Glutamatergic neuron (in vitro differentiated cells): Measurements from ENCODE around the gene SELENOV. TPM values are rescaled to one million over a fixed set of nuclear protein-coding genes. Genes with fewer than 3 reads are reported as not detected.

Experiments used
- DNase-seq: peaks from one replicate; pipeline ENCODE4 v3.0.0; 2022
- H3K27ac Mint-ChIP-seq: one replicate; pipeline ENCODE4 v1.8.0; 2020; ENCODE audit warnings: mild to moderate bottlenecking, mixed read lengths, inconsistent platforms; ENCODE audit not compliant: unreplicated experiment
- H3K27me3 Mint-ChIP-seq: one replicate; pipeline ENCODE4 v1.8.0; 2020; ENCODE audit warnings: mild to moderate bottlenecking, moderate library complexity, mixed read lengths, inconsistent platforms; ENCODE audit not compliant: unreplicated experiment
- H3K36me3 Mint-ChIP-seq: one replicate; pipeline ENCODE4 v1.8.0; 2020; ENCODE audit warnings: mild to moderate bottlenecking, mixed read lengths, inconsistent platforms; ENCODE audit not compliant: unreplicated experiment
- H3K4me1 Mint-ChIP-seq: one replicate; pipeline ENCODE4 v1.8.0; 2020; ENCODE audit warnings: mild to moderate bottlenecking, low read depth, mixed read lengths, inconsistent platforms; ENCODE audit not compliant: unreplicated experiment
- H3K4me3 Mint-ChIP-seq: one replicate; pipeline ENCODE4 v1.8.0; 2020; ENCODE audit warnings: mild to moderate bottlenecking, mixed read lengths, inconsistent platforms; ENCODE audit not compliant: unreplicated experiment
- H3K9me3 Mint-ChIP-seq: one replicate; pipeline ENCODE4 v1.8.0; 2020; ENCODE audit warnings: mild to moderate bottlenecking, moderate library complexity, mixed read lengths, inconsistent platforms; ENCODE audit not compliant: unreplicated experiment
- total RNA-seq: library from RNA; stranded (reverse); fragmentation: NEBNext Ultra II Directional; extraction: Animal tissue kit (Norgen Biotek cat#: 25700); gene quantifications from one replicate; pipeline ENCODE4 v1.2.1, GENCODE V29; 2021; ENCODE audit not compliant: unreplicated experiment
- TF ChIP-seq, protein P1 (sequence below): fragments of 200-600 bp; sonication (generic); IDR thresholded peaks from one replicate; pipeline ENCODE4 v1.5.0; 2021; ENCODE audit not compliant: partially characterized antibody, unreplicated experiment

The SELENOV gene
- total RNA-seq, 1 donor from 2014 or later = 9.9 TPM

DNA sequence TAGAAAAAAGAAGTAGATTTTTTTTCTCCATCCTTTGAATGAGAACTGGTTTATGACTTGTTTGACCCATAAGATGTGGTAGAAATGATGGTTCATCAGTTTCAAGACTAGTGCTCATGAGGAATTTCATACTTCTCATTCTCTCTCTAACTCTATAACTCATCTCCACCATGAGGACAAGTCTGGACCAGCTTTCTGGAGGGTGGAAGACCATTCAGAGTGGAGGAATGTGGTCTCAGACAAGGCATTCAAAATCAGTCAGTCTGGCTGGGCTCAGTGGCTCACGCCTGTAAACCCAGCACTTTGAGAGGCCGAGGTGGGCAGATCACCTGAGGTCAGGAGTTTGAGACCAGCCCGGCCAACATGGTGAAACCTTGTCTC is 28.5 kb downstream of the SELENOV start:
- H3K4me1 Mint-ChIP-seq = peaks cover 10% of the 10 kb centered on the region
- peaks cover 5% of the 10 kb centered on the region for H3K9me3 Mint-ChIP-seq
- peaks cover 3% of the 10 kb centered on the region for H3K27me3 Mint-ChIP-seq
- DNase-seq = no peak
- H3K36me3 Mint-ChIP-seq = no peaks in the 10 kb centered on the region
- H3K27ac Mint-ChIP-seq = no peak overlapping the region
- TF ChIP-seq, protein P1, sequence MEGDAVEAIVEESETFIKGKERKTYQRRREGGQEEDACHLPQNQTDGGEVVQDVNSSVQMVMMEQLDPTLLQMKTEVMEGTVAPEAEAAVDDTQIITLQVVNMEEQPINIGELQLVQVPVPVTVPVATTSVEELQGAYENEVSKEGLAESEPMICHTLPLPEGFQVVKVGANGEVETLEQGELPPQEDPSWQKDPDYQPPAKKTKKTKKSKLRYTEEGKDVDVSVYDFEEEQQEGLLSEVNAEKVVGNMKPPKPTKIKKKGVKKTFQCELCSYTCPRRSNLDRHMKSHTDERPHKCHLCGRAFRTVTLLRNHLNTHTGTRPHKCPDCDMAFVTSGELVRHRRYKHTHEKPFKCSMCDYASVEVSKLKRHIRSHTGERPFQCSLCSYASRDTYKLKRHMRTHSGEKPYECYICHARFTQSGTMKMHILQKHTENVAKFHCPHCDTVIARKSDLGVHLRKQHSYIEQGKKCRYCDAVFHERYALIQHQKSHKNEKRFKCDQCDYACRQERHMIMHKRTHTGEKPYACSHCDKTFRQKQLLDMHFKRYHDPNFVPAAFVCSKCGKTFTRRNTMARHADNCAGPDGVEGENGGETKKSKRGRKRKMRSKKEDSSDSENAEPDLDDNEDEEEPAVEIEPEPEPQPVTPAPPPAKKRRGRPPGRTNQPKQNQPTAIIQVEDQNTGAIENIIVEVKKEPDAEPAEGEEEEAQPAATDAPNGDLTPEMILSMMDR = no peak
- no peak overlapping the region for H3K4me3 Mint-ChIP-seq

DNA sequence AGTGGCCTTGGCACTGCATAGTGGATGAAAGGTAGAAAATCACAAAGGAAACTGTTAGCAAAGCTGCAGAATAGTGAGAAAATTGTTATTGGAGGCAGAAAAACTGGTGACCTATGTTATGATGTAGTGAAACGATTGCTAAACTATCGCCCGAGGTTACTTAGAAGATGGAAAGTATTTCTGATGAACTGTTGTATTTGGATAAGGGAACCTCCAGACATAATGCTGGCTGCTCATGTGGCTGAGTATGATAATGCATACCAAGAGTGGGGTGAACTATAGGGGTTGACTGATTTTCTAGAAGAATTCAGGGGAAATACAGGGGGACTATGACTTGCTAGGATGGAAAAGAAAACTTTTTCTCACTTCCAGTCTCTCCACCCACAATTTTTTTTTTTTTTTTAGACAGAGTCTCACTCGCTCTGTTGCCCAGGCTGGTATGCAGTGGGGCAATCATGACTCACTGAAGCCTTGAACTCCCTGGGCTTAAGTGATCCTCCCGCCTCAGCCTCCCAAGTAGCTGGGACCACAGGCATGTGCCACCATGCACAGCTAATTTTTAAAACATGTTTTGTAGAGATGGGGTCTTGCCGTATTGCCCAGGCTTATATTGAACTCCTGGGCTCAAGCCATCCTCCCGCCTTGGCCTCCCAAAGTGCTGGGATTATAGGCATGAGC is 29.4 kb downstream of the SELENOV start:
- H3K9me3 Mint-ChIP-seq = peaks cover 5% of the 10 kb centered on the region
- H3K27ac Mint-ChIP-seq = no peak overlapping the region
- no peak overlapping the region for H3K4me3 Mint-ChIP-seq
- no peak for DNase-seq
- no peaks in the 10 kb centered on the region for H3K36me3 Mint-ChIP-seq
- H3K4me1 Mint-ChIP-seq = peaks cover 8% of the 10 kb centered on the region
- TF ChIP-seq, protein P1 = no peak
- H3K27me3 Mint-ChIP-seq = peaks cover 3% of the 10 kb centered on the region

DNA sequence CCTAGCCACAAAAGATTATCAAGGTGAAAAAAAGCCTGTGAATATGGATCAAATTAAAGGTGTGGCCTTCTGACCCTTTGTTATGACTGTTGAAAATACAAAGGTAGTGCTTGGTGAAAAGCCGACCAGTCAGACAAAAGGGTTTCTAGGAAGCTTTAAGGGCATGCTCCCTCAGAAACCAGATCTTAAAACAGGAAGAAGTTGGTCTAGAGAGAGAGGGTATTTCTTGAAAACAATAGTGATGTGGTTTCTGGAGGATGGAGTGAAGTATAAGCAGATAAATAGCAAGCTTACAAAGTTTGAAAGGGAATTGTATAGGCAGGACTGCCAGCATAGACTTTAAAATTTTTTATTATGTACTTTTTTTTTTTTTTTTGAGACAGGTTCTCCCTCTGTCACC is 30.0 kb downstream of the SELENOV start:
- TF ChIP-seq, protein P1 = no peak
- Mint-ChIP-seq H3K27me3 (peaks cover 3% of the 10 kb centered on the region), H3K27ac (no peak overlapping the region), H3K36me3 (no peaks in the 10 kb centered on the region), H3K4me3 (no peak overlapping the region), H3K4me1 (peaks cover 8% of the 10 kb centered on the region), H3K9me3 (peaks cover 4% of the 10 kb centered on the region)
- DNase-seq = no peak

DNA sequence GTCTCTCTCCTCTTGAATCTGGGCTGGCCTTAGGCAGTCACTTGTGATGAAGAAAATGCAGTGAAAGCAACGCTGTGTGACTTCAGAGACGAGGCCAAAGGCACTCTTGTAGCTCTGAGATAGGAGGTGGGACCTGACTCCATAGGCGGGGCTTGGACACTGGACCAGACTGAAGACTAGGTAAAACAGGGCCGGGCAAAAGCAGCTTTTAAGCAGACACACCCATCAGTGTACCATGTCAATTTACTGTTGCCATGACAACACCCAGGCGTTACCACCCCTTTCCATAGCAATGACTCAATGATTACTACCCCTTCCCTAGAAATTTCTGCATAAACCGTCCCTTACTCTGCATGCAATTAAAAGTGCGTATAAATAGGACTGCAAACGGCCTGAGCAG is 31.7 kb downstream of the SELENOV start:
- no peak for DNase-seq
- Mint-ChIP-seq H3K36me3 (no peaks in the 10 kb centered on the region), H3K27ac (no peak overlapping the region), H3K27me3 (no peaks in the 10 kb centered on the region), H3K4me1 (peaks cover 8% of the 10 kb centered on the region), H3K9me3 (no peaks in the 10 kb centered on the region), H3K4me3 (no peak overlapping the region)
- TF ChIP-seq, protein P1 = no peak

DNA sequence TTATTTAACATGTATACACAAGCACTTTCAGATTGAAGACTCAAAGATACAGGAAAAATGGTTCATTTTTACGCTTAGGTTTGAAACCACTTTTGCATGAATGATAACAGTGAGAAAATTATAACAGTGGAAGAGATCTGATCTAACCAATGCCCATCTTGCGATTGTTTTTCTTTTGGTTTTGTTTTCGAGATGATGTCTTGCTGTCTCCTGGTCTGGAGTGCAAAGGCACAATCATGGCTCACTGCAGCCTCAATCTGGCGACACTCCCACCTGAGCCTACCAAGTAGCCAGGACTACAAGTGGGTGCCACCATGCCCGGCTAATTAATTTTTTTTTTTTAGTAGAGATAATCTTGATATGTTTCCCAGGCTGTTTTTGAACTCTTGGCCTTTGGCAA is 35.3 kb downstream of the SELENOV start:
- TF ChIP-seq, protein P1 = no peak
- no peaks in the 10 kb centered on the region for H3K4me1 Mint-ChIP-seq
- no peaks in the 10 kb centered on the region for H3K36me3 Mint-ChIP-seq
- DNase-seq = no peak
- no peaks in the 10 kb centered on the region for H3K27me3 Mint-ChIP-seq
- no peak overlapping the region for H3K4me3 Mint-ChIP-seq
- no peak overlapping the region for H3K27ac Mint-ChIP-seq
- no peaks in the 10 kb centered on the region for H3K9me3 Mint-ChIP-seq
